Activated naive CD8-positive, alpha-beta T cell treated with anti-CD3 and anti-CD28 coated beads, Interleukin-2, amount 50 U/mL, for 16 hours (primary cell): ENCODE data around the gene CCM2L.

Experiments used
- DNase-seq: peaks from one replicate; pipeline ENCODE4 v3.0.0-alpha.2; 2020; ENCODE audit warnings: low read depth, low spot score

Gene CCM2L

DNA sequence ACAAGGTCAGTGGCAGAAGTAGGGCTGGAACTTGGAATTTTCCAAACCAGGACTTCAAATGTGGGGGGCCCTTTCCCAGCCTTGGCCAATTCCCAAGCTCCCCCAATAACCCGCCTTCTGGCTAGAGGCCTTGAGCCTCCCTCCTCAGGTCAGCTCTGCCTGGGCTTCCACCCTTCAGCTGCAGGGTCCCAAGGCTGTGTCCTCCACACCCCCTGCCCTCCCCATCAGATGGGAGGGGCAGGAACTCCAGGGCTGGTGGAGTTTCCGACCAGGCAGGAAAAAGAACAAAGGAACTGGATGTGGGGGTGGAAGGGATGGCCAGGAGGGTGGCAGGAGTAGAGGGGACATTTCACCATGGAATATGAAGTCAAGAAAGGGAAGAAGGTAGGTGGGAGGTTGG is at the start of gene CCM2L:
TSS of gene CCM2L (plus strand) at position 338 of the 400 bp plus-strand sequence. CDS start at position 355, 17 bp downstream.
- no peak for DNase-seq

DNA sequence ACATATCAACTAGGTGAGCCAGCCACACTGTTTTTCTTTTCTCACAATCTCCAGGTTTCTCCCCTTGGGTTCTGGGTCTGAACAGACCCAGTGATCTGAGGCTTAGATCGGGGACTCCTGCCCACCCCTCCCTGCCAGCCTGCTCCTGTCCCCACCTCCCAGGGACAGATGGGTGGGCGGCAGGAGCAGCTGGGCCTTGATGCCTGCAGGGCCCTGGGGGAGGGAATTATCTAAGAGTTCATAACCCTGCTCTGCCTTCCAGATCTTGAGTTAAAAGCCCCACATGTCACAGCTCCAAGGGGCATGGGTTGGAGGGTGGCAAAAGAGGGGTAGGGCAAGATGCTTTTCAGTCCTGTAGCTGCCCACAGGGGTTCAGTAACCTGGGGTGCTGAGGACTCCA is 47.5 kb upstream of the CCM2L start:
- DNase-seq = no peak

DNA sequence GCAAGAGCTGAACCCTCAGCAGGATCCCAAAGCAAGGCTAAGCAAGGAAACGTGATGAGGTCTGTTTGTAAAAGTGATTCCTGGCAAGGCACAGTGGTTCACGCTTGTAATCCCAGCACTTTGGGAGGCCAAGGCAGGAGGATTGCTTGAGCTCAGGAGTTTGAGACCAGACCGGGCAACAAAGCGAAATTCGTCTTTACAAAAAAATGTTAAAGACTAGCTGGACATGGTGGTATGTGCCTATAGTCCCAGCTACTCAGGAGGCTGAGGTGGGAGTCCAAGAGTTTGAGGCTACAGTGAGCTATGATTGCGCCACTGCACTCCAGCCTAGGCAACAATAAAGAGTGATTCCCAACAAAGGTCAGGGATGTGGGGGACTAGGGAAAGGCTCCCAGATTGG is 46.3 kb upstream of the CCM2L start:
- no peak for DNase-seq

DNA sequence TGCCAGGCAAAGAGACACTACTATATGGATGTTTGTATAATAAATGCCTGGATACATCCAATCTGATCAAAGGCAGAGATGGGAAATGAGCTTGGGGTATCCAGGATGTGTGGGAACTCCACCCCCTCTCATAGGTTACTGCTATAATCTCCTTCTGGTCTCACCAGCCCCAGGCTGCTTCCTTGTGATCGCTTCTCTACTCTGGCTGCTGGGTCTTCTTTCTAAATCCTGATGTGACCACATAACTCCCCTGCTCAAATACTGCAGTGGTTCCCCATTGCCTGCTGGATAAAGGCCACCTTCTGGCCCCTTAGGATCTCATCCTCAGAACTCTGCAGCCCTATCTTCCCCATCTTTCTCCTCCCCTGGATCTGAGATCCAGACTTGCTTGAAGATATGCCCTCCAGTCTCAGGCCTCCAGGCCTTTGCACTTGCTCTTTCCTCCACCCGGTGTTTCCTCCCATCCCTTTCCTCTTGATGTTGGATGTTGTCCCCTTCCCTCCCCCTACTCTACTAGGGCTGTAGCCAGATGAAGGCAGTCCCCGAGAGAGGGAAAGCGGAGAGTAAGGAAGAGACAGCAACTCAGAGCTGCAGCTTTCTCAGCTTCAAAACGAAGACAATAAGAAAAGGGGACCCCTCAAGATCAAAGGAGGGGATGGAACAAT is 43.1 kb upstream of the CCM2L start:
- DNase-seq = no peak

DNA sequence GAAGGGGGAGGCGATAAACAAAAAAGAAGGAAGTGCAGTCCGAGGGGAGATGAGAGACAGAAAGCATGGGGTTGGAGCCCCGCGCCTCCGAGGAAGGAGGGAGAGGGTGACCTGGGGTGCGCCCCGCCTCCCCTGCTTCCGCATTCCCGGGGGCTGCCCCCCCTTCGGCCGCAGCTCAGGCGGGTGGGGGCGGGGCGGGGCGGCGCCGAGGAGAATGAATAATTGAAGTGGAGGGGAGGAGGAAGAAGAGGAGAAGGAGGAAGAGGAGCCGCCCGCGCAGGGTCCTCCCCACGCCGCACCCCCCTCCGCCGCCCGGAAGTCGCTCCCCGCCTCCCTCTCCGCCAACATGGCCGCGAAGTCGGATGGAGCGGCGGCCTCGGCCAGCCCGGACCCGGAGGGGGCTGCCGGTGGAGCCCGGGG is 42.4 kb upstream of the CCM2L start, which contains the start of gene XKR7:
TSS of gene XKR7 (plus strand) at position 322 of the 420 bp plus-strand sequence. CDS start at position 347, 25 bp downstream.
- DNase-seq = no peak

DNA sequence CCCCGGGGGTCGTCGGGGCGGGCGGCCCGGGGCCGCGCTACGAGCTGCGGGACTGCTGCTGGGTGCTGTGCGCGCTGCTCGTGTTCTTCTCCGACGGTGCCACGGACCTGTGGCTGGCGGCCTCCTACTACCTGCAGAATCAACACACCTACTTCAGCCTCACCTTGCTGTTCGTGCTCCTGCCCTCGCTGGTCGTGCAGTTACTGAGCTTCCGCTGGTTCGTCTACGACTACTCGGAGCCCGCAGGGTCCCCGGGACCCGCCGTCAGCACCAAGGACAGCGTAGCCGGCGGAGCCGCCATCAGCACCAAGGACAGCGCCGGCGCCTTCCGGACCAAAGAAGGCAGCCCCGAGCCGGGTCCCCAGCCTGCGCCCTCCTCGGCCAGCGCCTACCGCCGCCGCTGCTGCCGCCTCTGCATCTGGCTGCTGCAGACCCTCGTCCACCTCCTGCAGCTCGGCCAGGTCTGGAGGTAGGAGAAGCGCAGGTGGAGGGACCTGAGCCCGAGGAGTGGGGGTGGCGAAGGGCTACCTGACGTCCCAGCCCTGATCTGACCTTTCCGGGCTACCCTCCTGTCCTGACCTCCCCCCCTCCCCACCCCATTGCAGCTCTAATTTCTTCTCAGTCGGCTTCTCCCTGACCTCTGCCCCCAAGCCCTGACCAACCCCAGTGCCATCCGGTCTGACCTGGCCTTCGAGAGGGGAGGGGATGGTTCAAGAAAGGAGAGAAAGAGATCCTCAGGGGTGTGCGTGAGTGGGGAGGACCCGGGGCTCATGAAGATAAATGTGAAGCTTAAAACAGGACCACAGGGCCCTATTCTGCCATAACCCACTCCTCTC is 41.7 kb upstream of the CCM2L start:
- peak; percentile 66 for DNase-seq

DNA sequence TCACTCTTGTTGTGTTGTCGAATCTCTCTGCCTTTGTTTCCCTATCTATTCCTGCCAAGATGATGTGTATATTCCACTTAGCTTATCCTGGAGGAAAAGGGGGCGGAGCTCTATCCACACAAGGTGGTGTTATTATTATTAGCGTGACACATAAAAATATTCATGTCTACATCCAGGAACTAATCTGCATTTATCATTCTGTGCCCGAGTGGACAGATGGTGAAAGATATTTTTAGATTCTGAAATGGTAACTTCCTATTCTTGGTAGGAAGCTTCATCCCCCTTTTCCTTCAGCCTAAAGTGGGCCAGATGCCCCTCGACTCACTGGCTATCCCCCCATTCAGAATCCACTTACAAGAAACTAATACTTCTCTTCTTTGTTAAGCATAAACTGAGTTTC is 40.2 kb upstream of the CCM2L start:
- DNase-seq = no peak

DNA sequence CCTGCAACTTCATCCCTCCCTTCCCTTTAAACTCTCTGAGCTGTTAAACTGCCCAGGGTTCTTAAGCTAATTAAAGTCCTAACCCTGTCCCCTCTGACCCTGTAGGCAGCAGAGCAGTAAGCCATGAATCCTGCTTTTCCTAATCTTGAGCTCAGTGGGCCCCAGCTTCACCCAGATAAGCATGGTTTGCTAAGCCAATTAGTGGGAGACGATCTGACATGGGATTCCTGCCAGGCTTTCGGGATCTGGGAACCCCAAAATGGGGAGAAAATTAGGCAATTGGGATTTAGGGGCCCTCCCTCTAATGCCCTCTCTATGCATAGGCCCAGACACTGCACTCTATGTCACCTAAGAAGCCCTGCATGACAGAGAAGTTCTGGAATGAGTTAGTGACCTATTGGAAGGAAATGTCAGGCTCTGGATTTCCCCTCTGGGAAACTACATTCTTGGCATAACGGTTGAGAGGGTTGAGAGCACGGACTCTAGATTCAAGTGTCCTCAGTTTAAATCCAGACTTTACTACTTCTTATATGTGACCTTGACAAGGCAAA is 37.7 kb upstream of the CCM2L start:
- no peak for DNase-seq

DNA sequence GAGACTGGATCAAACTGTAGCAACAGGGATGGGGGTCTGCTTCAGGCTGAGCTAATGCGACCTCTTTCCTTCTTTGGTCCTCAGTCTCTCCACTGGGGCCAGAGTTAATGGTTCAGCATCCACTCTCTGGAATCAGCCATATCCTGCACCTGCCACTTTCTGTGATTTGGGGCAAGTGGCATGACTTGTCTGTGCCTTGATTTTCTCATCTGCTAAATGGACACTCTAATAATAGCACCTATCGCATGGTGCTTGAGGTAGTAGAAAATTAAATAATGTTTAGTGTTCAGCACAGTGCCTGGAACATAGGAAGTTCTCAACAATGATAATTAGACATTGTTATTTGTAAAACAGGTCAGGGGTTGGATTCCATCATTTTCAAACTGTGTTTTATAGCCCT is 35.9 kb upstream of the CCM2L start:
- DNase-seq = no peak

DNA sequence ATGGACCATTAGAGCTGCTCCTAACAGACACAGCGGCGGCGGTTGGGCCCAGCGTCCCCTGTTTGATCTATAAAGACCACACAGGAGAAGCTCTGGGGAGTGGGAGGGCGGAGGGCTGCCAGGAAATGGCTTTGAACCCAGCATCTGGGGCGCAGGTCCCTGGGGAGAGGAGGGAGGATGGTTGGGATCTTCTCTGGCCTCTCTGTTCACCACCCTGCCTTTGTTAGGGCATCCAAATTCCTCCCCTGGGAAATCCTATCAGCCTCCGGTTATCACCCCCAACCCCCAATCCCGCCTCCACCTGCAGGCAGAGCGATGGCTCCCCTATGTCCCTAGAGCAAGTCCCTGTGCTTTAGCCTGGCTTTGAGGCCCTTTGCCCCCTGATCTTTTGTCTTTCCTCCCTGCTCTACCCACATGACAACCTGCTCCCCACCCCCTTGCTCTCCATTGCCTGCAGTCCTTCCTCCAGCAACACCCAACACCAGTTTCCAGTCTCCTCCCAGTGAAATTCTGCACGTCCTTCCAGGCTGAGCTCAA is 35.2 kb upstream of the CCM2L start:
- no peak for DNase-seq

DNA sequence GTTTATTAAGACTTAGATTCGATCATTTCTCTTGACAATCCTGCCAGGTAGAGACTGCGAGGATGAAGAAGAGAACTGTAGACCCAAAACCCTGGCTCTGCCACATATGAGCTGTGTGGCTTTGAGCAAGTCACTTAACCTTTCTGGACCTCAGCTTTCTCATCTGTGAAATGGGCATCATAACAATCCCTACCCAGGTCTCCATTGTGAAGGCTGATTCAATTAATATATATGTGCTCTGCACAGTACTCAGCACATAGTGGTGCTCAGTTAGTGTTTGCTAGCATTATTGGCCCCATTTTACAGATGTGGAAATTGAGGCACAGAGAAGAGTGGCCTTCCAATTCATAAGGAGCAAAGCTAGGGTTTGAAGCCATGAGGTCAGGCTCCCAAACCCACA is 34.4 kb upstream of the CCM2L start:
- no peak for DNase-seq

DNA sequence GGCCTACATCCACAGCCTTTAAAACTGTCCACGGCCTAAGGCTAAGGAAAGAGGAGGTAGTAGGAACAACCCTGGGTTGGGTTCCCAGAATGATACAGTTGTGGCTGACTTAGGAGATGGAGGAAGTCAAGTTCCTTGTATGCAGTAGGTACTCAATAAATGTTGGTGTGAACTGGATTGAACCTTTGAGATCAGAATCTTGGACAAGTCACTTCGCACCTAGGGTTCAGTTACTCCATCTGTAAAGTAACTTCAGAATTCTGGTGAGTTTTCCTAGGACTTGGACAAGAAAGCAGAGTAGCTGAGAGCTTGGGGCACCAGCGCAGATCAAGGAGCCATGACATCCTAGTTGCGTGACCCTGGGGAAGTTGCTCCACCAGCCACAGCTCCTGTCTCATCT is 33.2 kb upstream of the CCM2L start:
- DNase-seq = no peak

DNA sequence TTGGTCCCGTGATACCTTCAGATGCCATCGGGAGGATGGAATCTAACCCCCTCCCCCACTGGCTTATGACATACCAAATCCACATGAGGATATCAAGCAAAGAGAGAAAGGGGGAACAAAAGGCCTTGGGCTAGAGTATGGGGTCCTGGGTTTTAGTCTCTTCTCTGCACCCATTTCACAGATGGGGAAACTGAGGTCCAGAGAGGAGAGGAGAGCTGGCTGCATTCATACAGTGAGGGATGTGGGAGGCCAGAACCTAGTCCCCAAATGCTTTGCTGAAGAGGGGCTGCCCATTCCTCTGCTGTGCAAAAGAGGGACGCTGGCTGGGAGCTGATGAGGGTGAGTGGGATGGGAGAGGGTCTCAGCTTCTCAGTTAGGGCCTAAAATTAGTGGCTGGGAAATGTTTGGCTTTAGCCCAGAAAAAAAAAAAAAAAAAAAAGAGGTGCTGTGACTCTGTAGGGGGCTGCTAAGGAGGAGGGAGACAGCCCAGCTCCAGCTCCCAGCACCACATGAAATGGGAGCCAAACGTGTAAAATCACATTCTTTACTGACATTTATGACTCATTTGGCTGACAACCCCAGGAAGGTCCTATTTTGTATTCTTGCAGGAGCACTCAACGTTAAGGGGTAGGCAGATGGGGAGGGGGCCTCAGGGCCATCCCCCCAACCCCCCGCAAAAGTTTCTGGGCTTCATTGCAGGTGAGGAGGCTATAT is 30.4 kb upstream of the CCM2L start:
- no peak for DNase-seq

DNA sequence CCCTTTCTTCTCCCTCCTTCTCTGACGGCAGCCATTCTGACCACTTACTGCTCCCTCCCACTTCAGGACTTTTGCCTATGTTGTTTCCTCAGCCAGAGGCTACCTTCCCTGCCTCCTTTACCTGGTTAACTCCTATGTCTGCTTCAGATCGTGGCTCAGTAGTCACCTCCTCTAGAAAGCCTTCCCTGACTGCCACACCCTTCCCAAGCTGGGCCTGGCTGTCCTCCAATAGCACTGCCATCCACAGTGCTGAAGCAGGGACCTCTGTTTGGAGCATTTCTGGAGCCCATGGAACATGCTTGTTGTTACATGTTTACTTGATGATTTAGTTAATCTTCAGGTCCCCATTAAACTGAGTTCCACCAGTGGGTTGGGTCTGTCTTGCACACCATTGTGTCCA is 28.5 kb upstream of the CCM2L start:
- DNase-seq = no peak

DNA sequence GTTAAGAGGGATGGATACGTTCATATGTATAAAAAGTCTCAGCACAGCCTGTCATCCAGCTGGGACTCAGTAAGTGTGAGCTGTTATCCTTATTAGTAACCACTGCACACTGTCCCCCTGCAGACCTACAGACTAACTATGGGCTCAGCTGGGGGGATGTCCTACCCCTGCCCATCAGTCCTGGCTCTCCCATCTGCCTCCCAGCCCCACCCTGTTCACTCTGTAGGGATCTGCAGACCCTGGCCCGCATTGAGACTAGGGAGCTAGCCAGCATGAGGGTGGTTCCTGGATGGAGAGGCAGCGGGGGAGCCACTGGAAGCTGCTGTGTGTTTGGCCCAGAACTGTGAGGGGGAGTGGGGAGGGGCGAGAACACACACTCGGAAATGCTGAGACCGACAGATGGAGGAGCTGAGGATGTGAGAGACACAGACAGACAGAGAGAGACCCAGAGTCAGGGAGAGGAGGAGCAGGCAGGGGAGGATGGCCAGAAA is 25.2 kb upstream of the CCM2L start:
- DNase-seq = no peak

DNA sequence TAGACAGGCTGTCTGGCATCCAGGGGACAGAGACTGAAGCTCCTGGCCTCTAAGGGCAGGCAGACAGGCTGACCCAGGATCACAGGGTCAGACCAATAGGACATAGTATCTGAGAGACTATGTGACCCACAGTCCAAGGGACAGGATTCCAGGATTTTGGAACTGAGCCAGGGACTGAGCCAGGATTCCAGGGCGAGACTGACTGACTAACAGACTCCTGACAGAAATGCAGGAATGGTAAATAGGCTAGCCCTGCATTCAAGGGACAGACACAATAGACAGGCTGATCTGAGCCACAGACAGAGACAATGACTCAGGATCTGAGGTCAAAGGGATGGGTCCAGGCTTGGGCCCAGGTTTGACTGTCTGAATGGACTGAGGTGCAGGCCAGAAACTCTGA is 22.5 kb upstream of the CCM2L start:
- DNase-seq = no peak

DNA sequence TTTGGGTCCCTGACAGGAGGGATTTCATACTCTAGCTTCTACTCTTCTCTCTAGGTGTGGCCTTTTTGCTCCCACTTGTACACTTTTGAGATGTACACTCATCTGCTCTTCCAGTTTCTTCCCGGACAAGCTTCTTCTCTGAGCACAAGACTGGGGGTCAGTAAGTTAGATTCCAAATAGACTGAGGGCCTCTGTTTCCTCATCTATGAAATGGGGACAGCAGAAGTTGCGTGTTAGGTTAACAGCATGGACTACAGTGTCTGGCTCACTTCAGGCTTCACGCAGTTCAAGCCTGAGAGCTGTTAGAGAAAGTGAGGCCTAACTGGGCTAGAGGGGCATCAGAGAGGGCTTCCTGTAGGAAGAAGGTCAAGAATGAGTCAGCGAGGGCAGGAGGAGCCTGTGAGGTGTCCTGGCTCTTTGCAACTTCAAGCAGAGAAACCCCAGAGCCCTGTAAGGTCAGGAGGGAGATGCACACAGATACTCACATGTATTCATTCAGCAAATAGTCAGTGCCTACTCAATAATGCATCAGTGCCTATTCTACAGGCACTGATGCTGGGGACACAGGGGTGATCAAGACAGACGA is 21.7 kb upstream of the CCM2L start:
- no peak for DNase-seq

DNA sequence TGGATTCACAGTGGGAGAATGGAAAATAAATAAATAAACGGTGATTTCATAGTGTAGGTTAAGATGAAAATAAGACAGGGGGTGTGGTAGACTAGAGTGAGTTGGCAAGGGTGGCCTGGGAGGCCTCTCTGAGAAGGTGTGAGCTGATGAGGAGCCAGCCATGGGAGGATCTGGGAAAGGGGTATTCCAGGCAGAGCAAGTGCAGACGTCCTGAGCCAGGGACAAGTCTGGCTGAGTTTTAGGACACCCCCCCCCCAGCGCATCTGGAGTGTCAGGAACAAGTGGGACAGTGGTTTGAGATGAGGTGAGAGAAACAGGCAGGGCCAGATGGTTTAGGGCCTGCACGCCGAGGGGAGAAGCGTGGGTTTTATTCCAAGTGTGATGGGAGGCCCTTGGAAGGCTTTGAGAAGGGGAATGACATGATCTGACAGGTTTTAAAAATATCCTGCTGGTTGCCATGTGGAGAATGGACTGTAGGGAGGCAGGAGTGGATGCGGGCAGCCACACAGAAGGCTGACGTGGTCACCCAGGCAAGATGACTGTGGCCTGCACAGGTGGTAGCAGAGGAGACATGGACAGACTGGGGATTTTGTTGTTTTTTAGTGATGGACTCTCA is 21.1 kb upstream of the CCM2L start:
- DNase-seq = no peak

DNA sequence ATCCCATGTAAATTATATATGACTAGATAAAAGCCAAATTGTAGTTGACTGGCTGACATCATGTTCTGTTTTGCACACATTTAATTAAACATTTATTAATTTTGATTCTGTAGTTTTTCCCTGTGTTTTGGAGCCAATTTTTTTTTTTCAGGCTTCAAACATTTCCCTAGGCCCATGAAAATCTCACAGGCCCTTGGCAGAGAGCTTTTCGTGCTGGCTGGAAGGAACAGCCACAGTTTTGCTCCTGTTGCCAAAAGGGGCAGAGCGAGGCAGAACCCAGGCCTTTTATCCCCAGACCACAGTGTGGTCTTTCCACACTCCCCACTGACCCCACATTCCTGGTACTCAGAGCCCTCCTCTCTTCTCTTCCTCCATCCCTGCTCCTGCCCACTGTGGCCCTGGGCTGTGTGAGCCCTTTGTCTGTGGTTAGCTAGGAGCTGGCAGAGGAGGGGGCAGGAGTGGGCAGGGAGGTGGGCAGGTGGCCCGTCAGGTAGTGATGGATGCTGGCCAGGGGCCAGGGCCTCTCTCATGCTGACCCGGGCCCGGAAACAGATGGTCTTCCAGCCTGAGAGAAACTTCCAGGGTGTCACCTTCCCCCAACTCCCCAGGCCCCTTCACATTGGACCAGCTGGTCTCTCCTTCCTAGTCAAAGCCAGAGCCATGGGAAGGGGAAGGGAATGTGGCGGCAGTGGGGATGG is 19.4 kb upstream of the CCM2L start:
- no peak for DNase-seq

DNA sequence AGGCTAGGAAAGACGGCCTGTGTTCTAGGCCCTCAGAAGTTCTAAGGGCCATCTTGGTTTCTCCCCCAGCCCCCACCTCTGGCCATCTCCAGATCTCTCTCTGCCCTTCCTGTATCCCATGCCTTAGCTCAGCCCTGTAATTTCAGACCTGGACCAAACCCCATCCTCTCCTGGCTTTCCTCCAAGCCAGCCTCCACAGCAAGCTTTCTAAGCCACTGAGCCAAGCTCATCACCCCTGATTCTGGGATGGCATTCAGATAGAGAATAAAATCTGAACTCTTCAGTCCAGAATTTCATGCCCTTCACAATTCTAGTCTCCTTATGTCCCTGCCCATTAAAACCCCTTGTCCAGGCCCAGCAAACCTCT is 18.9 kb upstream of the CCM2L start:
- DNase-seq = no peak
